Endothelial cell of umbilical vein (primary cell): ENCODE measurements around the gene ABHD8.

Source experiments
- EZH2 ChIP-seq: IDR thresholded peaks from 2 replicates; pipeline ENCODE4 v1.6.1; 2012; ENCODE audit warnings: borderline replicate concordance, low read depth, mild to moderate bottlenecking, moderate library complexity, low read length, inconsistent platforms; ENCODE audit not compliant: severe bottlenecking
- FOS ChIP-seq: IDR thresholded peaks from 2 replicates; pipeline ENCODE4 v1.6.1; 2011; ENCODE audit warnings: mild to moderate bottlenecking, low read length, moderate library complexity, borderline replicate concordance; ENCODE audit not compliant: insufficient read depth
- JUN ChIP-seq: IDR thresholded peaks from 2 replicates; pipeline ENCODE4 v1.6.1; 2011; ENCODE audit warnings: borderline replicate concordance, low read depth; ENCODE audit not compliant: insufficient read length, insufficient read depth
- POLR2A ChIP-seq: IDR thresholded peaks from 2 replicates; pipeline ENCODE4 v1.6.1; 2012; ENCODE audit warnings: low read depth, mild to moderate bottlenecking, control low read depth, low read length
- POLR2AphosphoS5 ChIP-seq: IDR thresholded peaks from 2 replicates; pipeline ENCODE4 v1.6.1; 2012; ENCODE audit warnings: low read depth, mild to moderate bottlenecking, control low read depth, low read length, moderate library complexity; ENCODE audit not compliant: insufficient read depth
- TF ChIP-seq, protein P1 (sequence below), 2 donors: IDR thresholded peaks; 1 replicate in 1 of 2; 2 replicates in 1 of 2; pipeline ENCODE4 v1.5.1; 2011; ENCODE audit warnings: low read length in 2 of 2, mild to moderate bottlenecking in 2 of 2, moderate library complexity in 2 of 2, control low read depth in 1 of 2, inconsistent platforms in 1 of 2, low read depth in 1 of 2; ENCODE audit not compliant: insufficient read depth in 1 of 2; ENCODE audit errors: extremely low read depth in 1 of 2
- TF ChIP-seq, protein P2 (sequence below): IDR thresholded peaks from 2 replicates; pipeline ENCODE4 v1.6.1; 2011; ENCODE audit not compliant: insufficient read depth, insufficient read length

GRCh38 chr19:17268754-17269153, 34.5 kb downstream of the ABHD8 start:
- TF ChIP-seq POLR2A (no peak), POLR2AphosphoS5 (no peak), EZH2 (no peak), JUN (no peak), FOS (no peak)
- TF ChIP-seq, protein P1, sequence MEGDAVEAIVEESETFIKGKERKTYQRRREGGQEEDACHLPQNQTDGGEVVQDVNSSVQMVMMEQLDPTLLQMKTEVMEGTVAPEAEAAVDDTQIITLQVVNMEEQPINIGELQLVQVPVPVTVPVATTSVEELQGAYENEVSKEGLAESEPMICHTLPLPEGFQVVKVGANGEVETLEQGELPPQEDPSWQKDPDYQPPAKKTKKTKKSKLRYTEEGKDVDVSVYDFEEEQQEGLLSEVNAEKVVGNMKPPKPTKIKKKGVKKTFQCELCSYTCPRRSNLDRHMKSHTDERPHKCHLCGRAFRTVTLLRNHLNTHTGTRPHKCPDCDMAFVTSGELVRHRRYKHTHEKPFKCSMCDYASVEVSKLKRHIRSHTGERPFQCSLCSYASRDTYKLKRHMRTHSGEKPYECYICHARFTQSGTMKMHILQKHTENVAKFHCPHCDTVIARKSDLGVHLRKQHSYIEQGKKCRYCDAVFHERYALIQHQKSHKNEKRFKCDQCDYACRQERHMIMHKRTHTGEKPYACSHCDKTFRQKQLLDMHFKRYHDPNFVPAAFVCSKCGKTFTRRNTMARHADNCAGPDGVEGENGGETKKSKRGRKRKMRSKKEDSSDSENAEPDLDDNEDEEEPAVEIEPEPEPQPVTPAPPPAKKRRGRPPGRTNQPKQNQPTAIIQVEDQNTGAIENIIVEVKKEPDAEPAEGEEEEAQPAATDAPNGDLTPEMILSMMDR (IDR thresholded peaks at IDR 0.05; ENCODE audit: extremely low read depth in 1 of 2, insufficient read depth in 1 of 2, low read depth in 1 of 2, low read length in 2 of 2): no peak
- TF ChIP-seq, protein P2, sequence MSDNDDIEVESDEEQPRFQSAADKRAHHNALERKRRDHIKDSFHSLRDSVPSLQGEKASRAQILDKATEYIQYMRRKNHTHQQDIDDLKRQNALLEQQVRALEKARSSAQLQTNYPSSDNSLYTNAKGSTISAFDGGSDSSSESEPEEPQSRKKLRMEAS: no peak
